Tibial nerve (tissue), 3 donors: ENCODE measurements around the gene PDGFA.

Experiments
- CTCF ChIP-seq, 5 experiments: fragments of 200-600 bp in 3 of 5; fragments of 450-650 bp in 2 of 5; sonication (generic) in 3 of 5; IDR thresholded peaks; one replicate each; pipeline ENCODE4 v1.5.1; 2016 to 2019; ENCODE audit warnings: antibody characterized with exemption in 5 of 5, mild to moderate bottlenecking in 3 of 5, moderate library complexity in 2 of 5
- POLR2A ChIP-seq, 2 donors: fragments of 450-650 bp; IDR thresholded peaks; one replicate each; pipeline ENCODE4 v1.6.1; 2017; ENCODE audit warnings: antibody characterized with exemption in 2 of 2, mild to moderate bottlenecking in 2 of 2, moderate library complexity in 2 of 2

GRCh38 chr7:472640-472957, 47.0 kb downstream of the PDGFA start:
- TF ChIP-seq CTCF (IDR thresholded peaks at IDR 0.05), result no peak
- TF ChIP-seq POLR2A (IDR thresholded peaks at IDR 0.05), result no peak
